HG03139 (cell line): ENCODE measurements around the gene ABCB8.

Experiments used
- ATAC-seq: cut with Tn5 transposase; IDR thresholded peaks from one replicate; pipeline ENCODE4 v1.9.1; 2021; ENCODE audit not compliant: unreplicated experiment

ABCB8 gene

DNA sequence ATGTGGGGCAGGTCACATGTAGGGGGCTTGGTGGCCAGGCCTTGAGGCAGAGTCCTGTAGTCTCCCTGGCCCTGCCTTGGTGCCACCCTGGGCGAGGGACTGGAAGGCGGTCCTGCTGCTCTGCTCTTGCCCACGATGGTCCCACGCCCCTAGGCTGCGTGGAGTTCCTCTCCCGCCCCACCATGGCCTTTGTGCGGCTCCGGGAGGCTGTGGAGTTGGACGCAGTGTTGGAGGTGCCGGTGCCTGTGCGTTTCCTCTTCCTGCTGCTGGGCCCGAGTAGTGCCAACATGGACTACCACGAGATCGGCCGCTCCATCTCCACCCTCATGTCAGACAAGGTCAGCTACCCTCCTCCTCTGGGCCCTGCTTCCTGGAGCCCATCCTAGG is 42.3 kb downstream of the ABCB8 start:
- no peak for ATAC-seq

DNA sequence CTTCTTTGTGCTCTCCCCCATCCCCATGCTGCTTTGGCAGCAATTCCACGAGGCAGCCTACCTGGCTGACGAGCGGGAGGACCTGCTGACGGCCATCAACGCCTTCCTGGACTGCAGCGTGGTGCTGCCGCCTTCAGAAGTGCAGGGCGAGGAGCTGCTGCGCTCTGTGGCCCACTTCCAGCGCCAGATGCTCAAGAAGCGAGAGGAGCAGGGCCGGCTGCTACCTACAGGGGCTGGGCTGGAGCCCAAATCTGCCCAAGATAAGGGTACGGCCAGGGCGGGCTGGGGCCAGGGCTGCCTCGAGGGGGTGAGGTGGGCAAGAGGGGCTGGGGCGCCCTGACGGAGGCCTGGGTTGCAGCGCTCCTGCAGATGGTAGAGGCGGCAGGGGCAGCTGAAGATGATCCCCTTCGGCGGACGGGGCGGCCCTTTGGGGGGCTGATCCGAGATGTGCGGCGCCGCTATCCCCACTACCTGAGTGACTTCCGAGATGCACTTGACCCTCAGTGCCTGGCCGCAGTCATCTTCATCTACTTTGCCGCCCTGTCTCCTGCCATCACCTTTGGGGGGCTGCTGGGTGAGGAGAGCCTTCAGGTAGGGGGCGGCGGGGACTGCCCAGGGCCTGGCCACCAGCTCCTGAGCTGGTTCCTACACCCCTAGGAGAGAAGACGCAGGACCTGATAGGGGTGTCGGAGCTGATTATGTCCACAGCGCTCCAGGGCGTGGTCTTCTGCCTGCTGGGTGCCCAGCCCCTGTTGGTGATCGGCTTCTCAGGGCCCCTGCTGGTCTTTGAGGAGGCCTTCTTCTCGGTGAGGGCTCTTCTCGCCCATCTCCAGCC is 43.0 kb downstream of the ABCB8 start:
- no peak for ATAC-seq

DNA sequence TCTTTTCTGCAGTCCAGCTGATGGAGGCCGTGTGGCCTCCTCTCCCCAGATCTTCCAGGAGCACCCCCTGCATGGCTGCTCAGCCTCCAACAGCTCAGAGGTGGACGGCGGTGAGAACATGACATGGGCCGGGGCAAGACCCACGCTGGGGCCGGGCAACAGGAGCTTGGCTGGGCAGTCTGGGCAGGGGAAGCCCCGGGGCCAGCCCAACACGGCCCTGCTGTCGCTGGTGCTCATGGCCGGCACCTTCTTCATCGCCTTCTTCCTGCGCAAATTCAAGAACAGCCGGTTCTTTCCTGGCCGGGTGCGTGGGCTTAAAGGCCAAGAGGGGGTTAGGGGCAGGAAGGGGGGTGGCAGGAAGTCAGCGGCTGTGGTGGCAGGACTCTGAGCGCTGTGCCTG is 45.7 kb downstream of the ABCB8 start:
- ATAC-seq: no peak

DNA sequence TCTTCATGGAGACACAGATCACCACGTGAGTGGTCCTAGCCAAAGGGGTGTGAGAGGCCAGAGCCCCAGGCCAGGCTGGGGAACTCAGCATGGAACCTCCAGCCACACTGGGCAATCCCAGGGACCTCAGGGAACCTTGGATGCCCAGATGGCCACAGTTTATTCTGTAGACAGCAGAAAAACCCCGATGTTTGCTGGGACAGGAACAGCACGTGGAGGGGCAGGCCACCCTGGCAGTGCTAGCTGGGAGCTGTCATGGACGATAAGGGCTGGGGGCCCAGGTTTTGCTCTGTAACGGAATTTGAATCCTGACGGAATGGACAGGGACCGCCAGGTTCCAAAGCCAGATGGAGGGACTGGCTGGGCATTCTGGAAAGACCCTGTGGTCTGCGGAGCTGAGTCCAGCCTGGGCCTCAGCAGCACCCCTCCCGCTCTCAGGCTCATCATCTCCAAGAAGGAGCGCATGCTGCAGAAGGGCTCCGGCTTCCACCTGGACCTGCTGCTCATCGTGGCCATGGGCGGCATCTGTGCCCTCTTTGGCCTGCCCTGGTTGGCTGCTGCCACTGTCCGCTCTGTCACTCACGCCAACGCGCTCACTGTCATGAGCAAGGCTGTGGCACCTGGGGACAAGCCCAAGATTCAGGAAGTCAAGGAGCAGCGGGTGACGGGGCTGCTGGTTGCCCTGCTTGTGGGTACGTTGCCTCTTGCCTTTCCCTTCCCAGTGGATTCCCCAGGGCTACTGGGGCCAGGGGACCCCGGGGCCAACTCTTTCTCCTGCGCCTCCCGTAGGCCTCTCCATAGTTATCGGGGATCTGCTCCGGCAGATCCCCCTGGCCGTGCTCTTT is 46.8 kb downstream of the ABCB8 start:
- no peak for ATAC-seq

DNA sequence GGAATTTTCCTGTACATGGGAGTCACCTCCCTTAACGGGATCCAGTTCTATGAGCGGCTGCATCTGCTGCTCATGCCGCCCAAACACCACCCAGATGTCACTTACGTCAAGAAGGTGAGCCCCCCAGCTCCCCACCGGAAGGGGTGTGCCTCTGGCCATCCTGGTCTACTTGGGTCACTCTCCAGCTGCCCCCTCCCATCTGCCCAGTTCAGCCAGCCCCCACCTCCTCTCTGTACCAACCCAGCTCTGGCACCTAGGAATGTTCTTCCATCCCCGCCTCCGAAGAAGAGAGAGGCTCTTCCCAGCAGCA is 47.4 kb downstream of the ABCB8 start:
- no peak for ATAC-seq

DNA sequence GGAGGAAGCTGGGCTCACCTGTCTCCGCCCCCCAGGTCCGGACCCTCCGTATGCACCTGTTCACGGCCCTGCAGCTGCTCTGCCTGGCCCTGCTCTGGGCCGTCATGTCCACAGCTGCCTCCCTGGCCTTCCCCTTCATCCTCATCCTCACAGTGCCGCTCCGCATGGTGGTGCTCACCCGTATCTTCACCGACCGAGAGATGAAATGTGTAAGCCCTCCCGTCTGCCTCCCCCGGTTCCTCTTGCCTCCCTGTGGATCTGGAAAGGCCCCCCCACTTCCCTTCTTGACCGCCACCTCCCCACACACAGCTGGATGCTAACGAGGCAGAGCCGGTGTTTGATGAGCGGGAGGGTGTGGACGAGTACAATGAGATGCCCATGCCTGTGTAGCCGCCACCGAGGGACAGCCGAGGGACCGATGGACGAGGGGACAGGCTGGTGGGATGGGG is 47.8 kb downstream of the ABCB8 start:
- ATAC-seq: no peak

DNA sequence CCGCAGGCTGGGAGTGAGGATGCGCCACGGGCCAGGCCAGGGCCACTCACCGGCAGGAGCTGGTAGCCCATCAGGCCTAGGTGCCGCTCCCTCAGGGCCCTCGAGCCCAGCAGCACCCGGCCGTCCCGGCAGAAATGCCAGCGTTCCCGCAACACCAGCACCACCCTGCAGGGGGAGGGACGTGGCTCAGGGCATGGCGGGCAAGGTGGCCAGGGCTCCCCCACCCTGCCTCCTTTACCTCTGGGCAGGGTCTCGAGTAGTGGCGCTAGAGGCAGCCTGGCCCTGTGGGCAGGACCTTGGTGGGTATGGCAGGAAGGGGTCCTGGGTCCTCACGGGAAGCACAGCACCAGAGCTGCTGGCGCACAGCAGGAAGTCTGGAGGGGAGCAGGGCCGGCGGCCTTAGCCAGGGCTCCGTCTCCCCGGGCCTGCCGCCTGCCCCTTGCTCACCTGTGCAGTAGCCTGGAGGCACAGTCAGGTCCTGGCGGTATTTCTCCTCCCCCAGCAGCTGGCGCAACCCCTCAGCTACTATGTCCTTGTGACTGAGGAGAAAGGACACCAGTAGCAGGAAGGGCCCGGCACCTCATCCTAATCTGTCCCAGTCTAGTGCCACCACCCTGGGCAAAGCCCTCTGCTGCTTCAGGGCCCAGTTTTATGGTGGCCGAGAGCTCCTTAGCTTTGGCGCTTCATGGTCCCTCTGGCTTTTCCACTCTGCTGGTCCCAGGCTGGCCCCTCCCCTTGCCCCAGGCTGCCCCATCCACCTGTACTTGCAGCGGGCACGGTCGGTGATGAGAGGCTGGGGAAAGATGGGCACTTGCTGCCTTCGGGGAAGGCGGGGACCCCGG is 48.8 kb downstream of the ABCB8 start:
- no peak for ATAC-seq

DNA sequence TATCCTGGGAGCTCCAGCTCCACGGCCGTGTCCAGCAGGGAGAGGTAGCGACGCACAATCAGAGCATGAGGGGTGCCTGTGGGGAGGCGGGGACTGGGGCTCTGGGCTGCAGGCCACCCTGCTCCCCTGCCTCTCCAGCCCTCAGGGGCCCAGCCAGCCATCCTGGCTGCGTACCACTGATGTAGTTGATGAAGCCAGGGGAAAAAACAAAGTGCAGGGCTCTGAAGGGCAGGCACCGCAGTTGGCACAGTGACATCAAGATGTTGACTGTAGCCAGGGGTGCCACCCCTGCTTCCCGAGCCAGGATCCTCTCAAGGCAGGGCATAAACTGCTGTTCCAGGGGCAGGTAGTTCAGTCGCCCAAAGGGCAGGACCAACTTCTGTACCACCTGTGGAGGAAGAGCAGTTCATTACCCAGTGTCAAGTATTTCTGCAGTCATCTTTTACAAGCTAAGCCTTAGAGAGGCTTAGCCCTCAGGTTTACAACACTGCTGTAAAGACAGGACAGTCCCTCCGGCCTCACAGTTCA is 49.5 kb downstream of the ABCB8 start:
- no peak for ATAC-seq

DNA sequence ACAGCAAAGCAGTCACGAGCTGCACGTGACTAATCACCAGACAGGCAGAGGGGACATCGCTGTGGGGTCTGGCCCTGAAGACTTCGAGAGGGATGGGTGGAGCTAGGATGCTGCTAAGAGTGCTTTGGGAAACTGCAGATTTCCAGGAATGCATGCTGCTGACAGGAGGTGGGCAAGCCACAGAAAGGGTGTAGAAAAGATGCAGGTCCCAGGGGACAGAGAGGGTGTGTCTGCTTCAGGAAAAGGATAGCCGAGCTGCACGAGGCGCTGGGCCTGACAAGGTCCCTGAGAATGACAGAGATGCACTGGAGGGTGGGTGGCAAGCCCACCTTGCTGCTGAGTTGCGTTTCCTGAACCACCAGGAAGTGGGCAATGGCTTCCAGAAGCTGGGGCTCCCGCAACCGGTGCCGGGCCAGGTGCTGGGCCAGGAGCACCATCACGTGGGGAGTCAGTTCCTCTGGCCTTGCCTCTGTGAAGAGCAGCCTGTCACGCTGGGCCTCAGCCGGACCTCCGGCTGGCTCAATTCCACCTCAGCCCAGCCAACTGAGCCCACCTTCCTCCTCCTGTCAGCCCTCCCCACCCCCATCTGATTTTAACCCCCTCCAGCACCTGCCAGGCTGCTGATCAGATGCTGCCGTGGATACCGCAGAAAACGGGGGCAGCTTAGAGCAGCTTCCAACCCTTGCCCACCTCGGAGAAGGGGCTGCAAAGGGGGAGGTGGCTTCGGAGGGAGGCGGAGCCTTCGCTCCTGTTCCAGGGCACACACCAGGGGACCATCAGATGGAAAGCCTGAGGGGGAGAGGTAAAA is 50.2 kb downstream of the ABCB8 start:
- ATAC-seq: no peak

DNA sequence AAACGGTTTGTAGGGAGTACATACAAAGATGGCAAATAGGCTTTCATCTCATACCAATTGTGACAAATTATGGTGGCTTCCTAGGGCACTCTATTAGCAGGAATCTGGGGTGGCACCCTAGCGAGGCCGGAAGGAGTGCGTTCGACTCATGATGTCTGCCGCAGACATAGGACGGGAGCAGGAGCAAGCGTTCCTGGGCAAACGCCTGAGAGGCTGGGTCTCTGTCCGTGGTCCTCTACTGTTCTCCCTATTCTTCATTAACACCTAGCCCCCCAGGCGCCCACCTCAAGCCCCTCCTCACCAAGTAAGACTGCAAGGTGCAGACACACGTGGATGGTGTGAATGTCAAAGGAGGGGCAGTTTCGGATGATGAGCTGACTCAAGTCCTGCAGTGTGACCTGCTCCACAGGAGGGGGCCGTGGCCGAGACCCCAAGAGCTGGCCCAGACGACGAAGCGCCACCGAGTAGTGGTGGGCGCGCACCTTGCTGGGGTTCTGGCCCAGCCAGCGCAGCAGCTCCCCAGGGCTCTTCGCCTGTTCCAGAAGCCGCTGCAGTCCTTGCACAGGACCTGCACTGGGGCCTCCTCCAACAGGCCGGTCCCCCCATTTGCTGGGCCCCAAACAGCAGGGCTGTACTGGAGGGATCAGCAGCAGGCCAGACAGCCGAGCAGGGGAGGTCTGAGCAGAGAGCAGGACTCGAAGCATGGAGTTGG is 51.1 kb downstream of the ABCB8 start:
- no peak for ATAC-seq

DNA sequence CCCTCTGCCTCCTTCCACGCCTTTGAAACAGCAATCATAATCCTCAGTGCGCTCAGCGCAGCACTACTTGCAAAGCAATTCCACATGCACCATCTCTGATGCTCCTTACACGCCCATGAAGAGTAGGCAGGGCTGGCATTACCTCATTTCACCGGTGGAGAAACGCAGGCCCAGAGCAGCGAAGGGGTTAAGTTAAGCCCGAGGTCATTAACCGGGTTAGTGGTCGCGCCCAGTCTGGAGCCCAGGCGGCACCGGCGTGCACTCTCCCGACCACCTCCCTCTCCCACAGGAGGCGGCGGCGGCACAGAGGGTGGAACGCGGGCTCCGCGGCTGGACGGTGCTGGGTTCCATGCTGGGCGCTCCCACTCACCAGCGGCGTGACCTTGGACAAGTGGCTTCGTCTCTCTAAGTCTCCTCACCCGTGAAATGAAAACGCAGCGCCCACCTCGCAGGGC is 51.8 kb downstream of the ABCB8 start:
- ATAC-seq: no peak

DNA sequence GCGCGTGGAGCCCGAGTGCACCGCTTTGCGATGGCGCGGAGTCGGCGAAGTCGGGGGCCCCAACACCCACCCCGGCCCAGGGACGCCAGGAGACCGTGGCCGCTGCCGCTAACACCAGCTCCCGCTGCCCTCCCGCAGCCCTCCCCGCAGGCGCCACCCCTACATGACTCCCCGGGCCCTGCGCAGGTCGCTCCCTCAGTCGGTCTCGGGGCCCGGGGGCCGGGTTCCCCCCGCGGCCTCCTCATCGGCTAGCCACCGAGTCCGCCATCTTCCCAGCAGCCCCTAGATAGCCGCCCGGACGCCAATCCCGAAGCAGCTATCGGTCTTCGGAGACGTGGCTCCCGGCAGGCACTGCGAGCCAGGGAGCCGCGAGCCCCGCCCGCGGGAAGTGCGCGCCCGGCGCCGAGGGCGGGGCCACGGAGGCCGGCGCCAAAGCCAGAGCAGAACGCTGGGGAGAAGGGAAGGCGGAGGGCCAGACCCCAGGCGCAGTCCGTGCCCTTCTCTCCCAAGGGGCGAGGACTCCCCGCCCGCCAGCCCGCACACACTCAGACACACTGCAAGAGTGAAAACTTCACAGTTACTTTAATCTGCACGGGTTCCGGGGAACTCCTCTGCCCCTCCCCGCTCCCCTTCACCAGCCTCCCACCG is 52.4 kb downstream of the ABCB8 start, which contains the start of gene FASTK:
Gene FASTK, minus strand, starts transcription at position 288 of the 648 bp plus-strand sequence. Its CDS starts 43 bp downstream, at position 245.
- peak; percentile 74 for ATAC-seq

DNA sequence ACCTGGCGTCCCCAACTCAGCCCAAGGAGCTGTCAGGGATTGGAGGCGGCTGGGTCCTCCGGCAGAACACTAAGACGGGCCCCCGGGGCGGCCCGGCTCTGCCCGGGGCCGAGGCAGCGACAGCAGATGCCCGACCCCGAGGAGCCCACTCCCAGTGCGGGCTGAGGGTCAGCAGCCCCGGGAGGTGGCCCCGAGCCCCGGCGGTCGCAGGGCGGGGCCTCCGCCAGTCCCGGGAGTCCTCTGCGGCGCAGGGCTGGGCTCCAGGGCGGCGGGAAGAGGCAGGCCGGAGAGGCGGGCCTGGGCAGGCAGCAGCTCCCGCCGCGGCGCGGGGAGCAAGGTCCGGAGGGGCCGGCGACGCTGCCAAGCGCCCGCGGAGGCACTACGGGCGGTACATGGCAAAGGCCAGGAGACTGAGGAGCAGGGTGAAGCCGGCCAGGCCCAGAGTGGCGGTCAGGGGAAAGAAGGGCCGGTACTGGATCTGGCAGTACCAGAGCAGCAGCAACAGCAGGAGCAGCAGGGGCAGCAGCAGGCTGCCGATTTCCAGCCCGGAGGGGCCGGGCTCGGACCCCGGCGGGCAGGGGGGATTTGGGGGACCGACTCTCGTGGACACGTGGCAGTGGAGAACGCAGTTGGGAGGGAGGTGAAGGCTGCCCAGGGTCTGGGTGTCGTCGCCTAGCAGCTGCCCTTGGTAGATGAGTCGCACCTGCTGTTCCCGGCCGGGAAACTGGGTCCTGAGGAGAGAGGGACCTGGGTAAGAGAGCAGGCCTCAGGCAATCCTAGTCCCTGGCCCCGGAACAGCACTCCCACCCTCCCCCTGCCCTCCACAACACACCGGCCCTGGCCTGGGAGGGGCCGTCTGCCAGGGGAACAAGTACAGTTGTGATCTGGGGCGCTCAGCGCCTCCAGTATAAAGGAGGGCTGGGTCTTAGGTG is 53.2 kb downstream of the ABCB8 start:
- ATAC-seq: no peak

DNA sequence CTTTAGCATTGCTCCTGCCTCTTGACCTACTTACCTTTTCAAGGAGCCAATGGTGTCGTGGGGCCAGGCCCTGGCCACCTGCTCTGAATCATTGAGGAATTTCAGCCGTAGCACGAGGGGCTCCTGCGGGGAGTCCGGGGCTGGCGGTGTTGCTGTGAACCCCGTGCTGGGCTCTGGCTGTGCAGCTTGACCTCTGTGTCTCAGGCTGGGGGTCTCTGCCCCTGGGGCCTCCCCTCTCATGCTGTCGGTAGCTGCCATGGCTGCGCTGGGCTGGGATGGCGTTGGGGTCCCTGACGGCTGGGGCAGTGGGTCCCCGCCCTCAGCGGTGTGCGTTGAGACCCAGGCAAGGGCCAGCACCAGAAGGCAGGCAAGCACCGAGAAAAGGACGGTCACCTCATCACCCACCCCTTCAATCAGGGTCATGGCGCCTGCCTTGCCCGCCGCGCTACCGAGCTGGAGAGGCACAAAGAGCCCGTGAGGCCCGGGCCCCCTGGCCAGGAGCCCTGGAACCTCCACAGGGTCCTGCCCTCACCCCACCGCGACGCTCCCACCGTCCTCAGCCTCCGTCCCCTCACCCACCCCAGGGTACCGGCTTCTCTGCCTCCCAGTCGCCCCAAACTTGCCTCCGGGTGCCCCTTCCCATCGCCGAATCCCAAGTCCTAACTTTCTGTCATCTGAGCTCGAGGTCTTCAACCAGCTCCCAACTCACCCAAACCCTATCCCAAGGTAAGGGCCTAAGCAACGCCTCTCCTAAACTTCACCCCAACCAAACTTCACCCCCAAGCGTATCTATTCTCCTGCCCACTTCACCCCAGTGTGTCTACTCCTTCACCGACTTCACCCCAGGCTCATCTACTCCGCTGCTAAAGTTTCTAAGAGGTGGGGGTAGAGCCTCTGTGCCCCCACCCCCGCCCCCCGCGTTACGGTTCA is 54.2 kb downstream of the ABCB8 start:
- no peak for ATAC-seq

DNA sequence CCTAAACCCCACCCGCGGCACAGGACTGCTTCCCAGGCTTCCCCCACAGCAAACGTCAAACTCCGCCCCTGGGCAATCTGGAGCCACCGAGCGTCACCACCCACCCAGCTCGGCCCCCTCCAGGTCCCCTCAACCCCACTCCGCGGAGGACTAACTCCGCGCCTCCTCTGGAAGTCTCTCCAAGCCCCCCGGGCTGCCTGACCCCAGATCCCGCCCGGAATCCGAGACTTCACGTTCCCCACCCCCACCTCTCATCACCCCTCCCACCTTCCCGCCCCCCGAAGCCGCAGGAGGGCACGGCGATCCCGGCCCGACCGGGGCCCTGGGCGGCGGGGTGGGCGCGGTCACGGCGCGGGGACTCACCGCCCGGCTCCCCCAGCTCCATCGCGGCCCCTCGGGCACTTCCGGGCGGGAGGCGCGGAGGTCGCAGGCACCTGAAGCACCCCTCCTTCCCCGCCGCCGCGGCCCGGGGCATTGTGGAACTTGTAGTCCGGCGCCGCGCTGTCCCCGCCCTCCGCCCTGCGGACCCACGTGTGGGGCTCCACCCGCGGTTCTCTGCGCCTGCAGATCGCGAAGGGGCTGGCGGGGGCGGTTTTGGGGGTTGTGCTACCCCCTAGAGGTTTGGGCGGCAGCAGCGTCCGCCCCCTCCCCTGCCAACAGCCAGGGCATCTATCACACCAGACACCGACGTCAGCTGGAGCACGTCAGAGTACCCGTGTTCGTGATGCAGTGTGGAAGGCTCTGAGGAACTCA is 55.0 kb downstream of the ABCB8 start, which contains the start of gene TMUB1:
Gene TMUB1, minus strand, starts transcription at position 423 of the 753 bp plus-strand sequence. CDS start 930 bp downstream, outside the sequence.
- ATAC-seq: peak; percentile 39

DNA sequence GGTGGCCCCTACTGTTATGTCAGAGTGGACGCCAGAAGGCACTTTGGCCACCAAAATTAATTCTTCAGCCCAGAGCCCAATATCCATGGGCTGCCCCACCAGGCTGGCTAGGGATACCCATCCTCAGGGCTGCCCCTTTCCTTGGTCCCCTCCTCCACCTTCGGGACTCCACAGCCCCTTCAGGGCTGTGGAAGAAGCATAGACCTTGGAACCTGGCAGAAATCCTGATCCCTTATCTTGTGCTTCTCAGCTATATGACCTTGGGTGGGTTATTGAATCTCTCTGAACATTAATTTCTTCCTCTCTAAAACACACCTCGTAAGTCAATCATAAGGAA is 55.5 kb downstream of the ABCB8 start:
- ATAC-seq: no peak
